B cell (primary cell): ENCODE results near the gene ACOX2. TPM values are rescaled to one million over a fixed set of nuclear protein-coding genes. Genes with fewer than 3 reads are reported as not detected.

Source experiments
- ATAC-seq: fragments of 200-7000 bp; cut with Tn5 transposase; one replicate; pipeline ENCODE4 v1.10.0; 2021; ENCODE audit warnings: low read depth, mild to moderate bottlenecking, moderate number of reproducible peaks, moderate library complexity
- CTCF ChIA-PET: fragments of 350-600 bp; sonication (Branson Sonifier 250); formaldehyde crosslinking; loops from one replicate; lab custom pipeline; 2021; ENCODE audit warnings: antibody characterized with exemption, inconsistent platforms; lab: Charles Lee
- POLR2A ChIA-PET: fragments of 350-600 bp; sonication (Branson Sonifier 250); formaldehyde crosslinking; loops from one replicate; lab custom pipeline; 2021; ENCODE audit warnings: antibody characterized with exemption; lab: Charles Lee
- DNase-seq: peaks from one replicate; pipeline ENCODE4 v3.0.0; 2013
- H2AFZ ChIP-seq: 2 replicates; pipeline ENCODE4 v1.6.1; 2012; ENCODE audit warnings: mild to moderate bottlenecking, low read depth, low read length; ENCODE audit not compliant: insufficient read depth, poor library complexity, severe bottlenecking
- H3K27ac ChIP-seq, 2 donors: 1 replicate in 1 of 2; 2 replicates in 1 of 2; pipeline ENCODE4 v1.5.1; 2012 to 2013; ENCODE audit warnings: low read length in 2 of 2, mild to moderate bottlenecking in 2 of 2, moderate library complexity in 1 of 2
- H3K27me3 ChIP-seq, 4 experiments: fragments of 200-600 bp in 1 of 4; sonication (generic) in 1 of 4; replicated peaks in 1 of 4; 1 replicate in 2 of 4; 2 replicates in 2 of 4; pipeline versions ENCODE4 v1.6.1 to v1.7.0; 2013 to 2016; ENCODE audit warnings: low read length in 3 of 4, mild to moderate bottlenecking in 2 of 4, mixed read lengths in 1 of 4, moderate library complexity in 1 of 4; ENCODE audit not compliant: insufficient read depth in 4 of 4, control insufficient read depth in 3 of 4; ENCODE audit errors: control extremely low read depth in 1 of 4
- H3K36me3 ChIP-seq, 2 experiments: replicated peaks in 1 of 2; 1 replicate in 1 of 2; 2 replicates in 1 of 2; pipeline versions ENCODE4 v1.6.1 to v1.7.1; 2013; ENCODE audit warnings: low read length in 1 of 2; ENCODE audit not compliant: insufficient read depth in 2 of 2, control insufficient read depth in 1 of 2; ENCODE audit errors: control extremely low read depth in 1 of 2, extremely low read depth in 1 of 2
- H3K4me1 ChIP-seq, 2 donors: fragments of 200-600 bp in 1 of 2; sonication (generic) in 1 of 2; 1 replicate in 1 of 2; 2 replicates in 1 of 2; pipeline versions ENCODE4 v1.5.1 to v1.6.1; 2013 to 2017; ENCODE audit warnings: low read length in 2 of 2; ENCODE audit not compliant: control insufficient read depth in 2 of 2, insufficient read depth in 2 of 2
- H3K4me2 ChIP-seq: replicated peaks from 2 replicates; pipeline ENCODE3; 2012; ENCODE audit warnings: mild to moderate bottlenecking, low read depth, low read length; ENCODE audit not compliant: poor library complexity, severe bottlenecking
- H3K4me3 ChIP-seq, 5 experiments: fragments of 200-600 bp in 1 of 5; sonication (generic) in 1 of 5; 1 replicate in 3 of 5; 2 replicates in 2 of 5; pipeline versions ENCODE4 v1.5.1 to v1.7.0; 2011 to 2016; ENCODE audit warnings: low read length in 4 of 5, mild to moderate bottlenecking in 4 of 5, low read depth in 2 of 5, control low read depth in 1 of 5, moderate library complexity in 1 of 5; ENCODE audit not compliant: insufficient read depth in 1 of 5; ENCODE audit errors: control extremely low read depth in 1 of 5, extremely low read depth in 1 of 5
- H3K79me2 ChIP-seq: fragments of 200-600 bp; sonication (generic); one replicate; pipeline ENCODE4 v1.6.0; 2016; ENCODE audit warnings: low read length; ENCODE audit not compliant: control insufficient read depth, insufficient read depth
- H3K9ac ChIP-seq: fragments of 200-600 bp; sonication (generic); 2 replicates; pipeline ENCODE4 v1.6.1; 2017; ENCODE audit warnings: mild to moderate bottlenecking, low read length, moderate library complexity
- H3K9me3 ChIP-seq, 3 donors: one replicate each; pipeline versions ENCODE4 v1.6.1 to v1.7.1; 2013; ENCODE audit warnings: low read length in 2 of 3; ENCODE audit not compliant: control insufficient read depth in 2 of 3, insufficient read depth in 1 of 3; ENCODE audit errors: control extremely low read depth in 1 of 3
- H4K20me1 ChIP-seq: 2 replicates; pipeline ENCODE4 v1.6.0; 2012; ENCODE audit warnings: mild to moderate bottlenecking, low read length; ENCODE audit not compliant: insufficient read depth, control insufficient read depth, poor library complexity, severe bottlenecking
- H3K27ac Mint-ChIP-seq: one replicate; pipeline ENCODE4 v1.8.0; 2021; ENCODE audit warnings: mixed read lengths
- H3K27me3 Mint-ChIP-seq: one replicate; pipeline ENCODE4 v1.8.0; 2021; ENCODE audit warnings: mixed read lengths
- H3K4me1 Mint-ChIP-seq: one replicate; pipeline ENCODE4 v1.8.0; 2021; ENCODE audit warnings: mixed read lengths
- H3K4me3 Mint-ChIP-seq: one replicate; pipeline ENCODE4 v1.8.0; 2021; ENCODE audit warnings: mixed read lengths
- H3K9me3 Mint-ChIP-seq: one replicate; pipeline ENCODE4 v1.8.0; 2022; ENCODE audit warnings: mixed read lengths; ENCODE audit not compliant: insufficient read depth
- CTCF ChIP-seq: fragments of 200-600 bp; IDR thresholded peaks from one replicate; pipeline ENCODE4 v1.8.0; 2022; ENCODE audit warnings: antibody characterized with exemption, mild to moderate bottlenecking
- EZH2 ChIP-seq: IDR thresholded peaks from 2 replicates; pipeline ENCODE4 v1.6.1; 2012; ENCODE audit warnings: borderline replicate concordance, low read depth, mild to moderate bottlenecking, moderate library complexity, low read length; ENCODE audit not compliant: insufficient read depth, poor library complexity, severe bottlenecking
- WGBS: methylation state at CpG from one replicate; pipeline ENCODE4 v1.1.5; 2013; ENCODE audit warnings: missing lambda C conversion rate; ENCODE audit not compliant: insufficient coverage; 5-methylcytosine and 5-hydroxymethylcytosine counted together
- intact Hi-C: fragments of 100-400 bp; cut with micrococcal nuclease; formaldehyde crosslinking; loops from one replicate; pipeline ENCODE4 v1.10.0; 2022
- polyA plus RNA-seq: library from polyadenylated mRNA; depleted of rRNA; stranded (reverse); fragments of >200 nt; gene quantifications from 2 replicates; pipeline ENCODE4 v1.2.3, GENCODE V29; 2012
- total RNA-seq, 2 donors: library from RNA; stranded (reverse); fragments of 120-200 nt in 1 of 2; gene quantifications; 1 replicate in 1 of 2; 2 replicates in 1 of 2; pipeline versions ENCODE4 v1.2.3 to v1.2.4, GENCODE V29; 2013 to 2022

Gene ACOX2
- total and polyA plus RNA-seq, 2 donors (not counting 1 experiment from before 2014, with no cell fraction given), result not detected

- Histone ChIP-seq H3K79me2 (no peaks in the 10 kb centered on the region), H4K20me1 (no peaks in the 10 kb centered on the region), H3K4me1 (peaks cover 6 to 8% of the 10 kb centered on the region in 2 donors), H2AFZ (no peak overlapping the region), H3K9ac (no peak overlapping the region), H3K4me2 (no peak overlapping the region), H3K27ac (no peak overlapping the region), H3K9me3 (no peaks in the 10 kb centered on the region), H3K27me3 (no peaks in the 10 kb centered on the region), H3K4me3 (no peak overlapping the region), H3K36me3 (no peaks in the 10 kb centered on the region)
- ChIA-PET POLR2A (no interaction called here), CTCF (interaction anchor here (0.5 to 8.2 kb wide), 14 partner anchors 10 to 347 kb away, joined by 3 to 101 read pairs (median 4); partner anchors contain the start of genes HTD2, KCTD6 and RPP14)
- 89% methylated on average over 7 of the region's 9 CpGs for WGBS
- Mint-ChIP-seq H3K4me1 (peaks cover 6% of the 10 kb centered on the region), H3K4me3 (no peak overlapping the region), H3K27ac (no peak overlapping the region), H3K9me3 (no peaks in the 10 kb centered on the region), H3K27me3 (no peaks in the 10 kb centered on the region)
- TF ChIP-seq CTCF, result no peak
- TF ChIP-seq EZH2, result no peak
- DNase-seq (no peak), ATAC-seq (no peak)
- intact Hi-C loops, result no loop called here
Observed at GRCh38 chr3:58534592-58535494, 2.1 kb downstream of the ACOX2 start.

DNA sequence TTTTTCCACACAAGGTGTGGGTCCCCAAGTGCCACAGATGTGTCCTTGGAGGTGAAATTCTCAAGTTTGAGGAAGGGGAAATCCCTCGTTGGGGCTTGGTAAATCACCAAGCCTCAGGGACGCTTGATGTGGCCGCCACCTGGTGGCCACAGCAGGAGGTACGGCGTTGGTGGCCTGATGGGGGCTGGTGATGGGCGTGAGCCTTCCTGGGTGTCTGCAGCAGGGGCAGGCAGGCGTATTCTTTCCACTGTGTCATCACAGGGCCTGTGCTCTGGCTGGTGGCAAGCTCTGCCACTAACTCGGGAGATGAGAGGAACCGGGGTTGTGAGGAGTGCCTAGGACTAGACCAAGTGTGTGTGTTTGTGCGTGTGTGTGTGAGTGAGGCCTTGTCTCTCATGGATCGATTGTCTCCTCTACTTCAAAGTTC is 4.2 kb downstream of the ACOX2 start:
- intact Hi-C loops, result loop anchor here (1.0 kb wide), 9 partner anchors 42 to 356 kb away; partner anchors contain the start of genes HTD2 and RPP14
- no peaks in the 10 kb centered on the region for H4K20me1 ChIP-seq
- H3K9ac ChIP-seq, result no peak overlapping the region
- POLR2A ChIA-PET, result no interaction called here
- Mint-ChIP-seq H3K27me3 (no peaks in the 10 kb centered on the region), H3K4me3 (no peak overlapping the region), H3K27ac (peak overlapping the region; percentile 7), H3K4me1 (peaks cover 6% of the 10 kb centered on the region), H3K9me3 (no peaks in the 10 kb centered on the region)
- peak; percentile 89 for DNase-seq
- no peaks in the 10 kb centered on the region for H3K27me3 ChIP-seq
- H3K9me3 ChIP-seq, result no peaks in the 10 kb centered on the region
- H2AFZ ChIP-seq, result peak overlapping the region; percentile 60
- ATAC-seq, result peak; percentile 99
- no peak overlapping the region for H3K27ac ChIP-seq
- no peak overlapping the region for H3K4me3 ChIP-seq
- CTCF ChIA-PET, result interaction anchor here (0.7 to 8.2 kb wide), 11 partner anchors 36 to 313 kb away, joined by 3 to 101 read pairs (median 5); partner anchors contain the start of genes HTD2, KCTD6 and RPP14
- TF ChIP-seq EZH2 (no peak), CTCF (peak; percentile 91)
- H3K4me1 ChIP-seq, result peaks cover 6 to 8% of the 10 kb centered on the region in 2 donors
- 7% methylated on average over 9 of the region's 11 CpGs for WGBS
- no peaks in the 10 kb centered on the region for H3K36me3 ChIP-seq
- no peaks in the 10 kb centered on the region for H3K79me2 ChIP-seq
- H3K4me2 ChIP-seq, result no peak overlapping the region
